Testis (tissue), 3 donors: ENCODE results near the gene SPRR2G. TPM values are rescaled to one million over a fixed set of nuclear protein-coding genes. Genes with fewer than 3 reads are reported as not detected.

Source experiments
- DNase-seq: peaks from one replicate; pipeline ENCODE4 v3.0.0-alpha.2; 2019
- H3K27ac ChIP-seq, 2 donors: fragments of 200-600 bp; sonication (generic); one replicate each; pipeline ENCODE4 v1.5.1; 2019
- H3K27me3 ChIP-seq: fragments of 200-600 bp; sonication (generic); one replicate; pipeline ENCODE4 v1.5.1; 2019
- H3K36me3 ChIP-seq: fragments of 200-600 bp; sonication (generic); one replicate; pipeline ENCODE4 v1.5.1; 2017; ENCODE audit warnings: low read depth; ENCODE audit errors: missing control alignments
- H3K4me1 ChIP-seq: fragments of 200-600 bp; sonication (generic); one replicate; pipeline ENCODE4 v1.5.1; 2019
- H3K4me3 ChIP-seq, 2 donors: fragments of 200-600 bp; sonication (generic); one replicate each; pipeline ENCODE4 v1.5.1; 2017 to 2019
- H3K9me3 ChIP-seq: fragments of 200-600 bp; sonication (generic); one replicate; pipeline ENCODE4 v1.5.1; 2017
- CTCF ChIP-seq, 3 experiments: fragments of 450-650 bp in 2 of 3; fragments of 200-600 bp in 1 of 3; sonication (generic) in 1 of 3; IDR thresholded peaks; one replicate each; pipeline ENCODE4 v1.5.1; 2016 to 2019; ENCODE audit warnings: antibody characterized with exemption in 3 of 3, mild to moderate bottlenecking in 2 of 3, moderate library complexity in 1 of 3
- POLR2A ChIP-seq: fragments of 450-650 bp; IDR thresholded peaks from one replicate; pipeline ENCODE4 v1.6.1; 2017; ENCODE audit warnings: antibody characterized with exemption, mild to moderate bottlenecking, moderate library complexity
- WGBS, 2 donors: methylation state at CpG; one replicate each; pipeline ENCODE4 v1.1.5; 2018; 5-methylcytosine and 5-hydroxymethylcytosine counted together
- intact Hi-C: fragments of 100-400 bp; cut with DNase I; formaldehyde crosslinking; loops from one replicate; pipeline ENCODE4 v1.15.1; 2023; ENCODE audit warnings: low total_unique reads
- polyA plus RNA-seq: library from polyadenylated mRNA; stranded (reverse); fragments of 350-450 nt; fragmentation: Illumina TruSeq; extraction: RNeasy Lipid Tissue Mini Kit (QIAGEN cat#74804); gene quantifications from one replicate; pipeline ENCODE4 v1.2.3, GENCODE V29; 2014; ENCODE audit warnings: low read depth, low replicate concordance; ENCODE audit not compliant: insufficient read depth
- total RNA-seq, 2 donors: library from RNA; depleted of rRNA; stranded (reverse); fragments of >200 nt; gene quantifications; one replicate each; pipeline ENCODE4 v1.2.3, GENCODE V29; 2016

SPRR2G gene
- total and polyA plus RNA-seq, 3 donors from 2014 or later: 1.9 TPM; not detected in 2

GRCh38 chr1:153180556-153180955 is 29.9 kb upstream of the SPRR2G start:
- 82 to 86% methylated on average over 4 of the region's 4 CpGs for WGBS, 2 donors
- TF ChIP-seq CTCF (IDR thresholded peaks at IDR 0.05) (no peak), POLR2A (no peak)
- intact Hi-C loops: no loop called here
- Histone ChIP-seq H3K27ac (no peak overlapping the region), H3K9me3 (no peaks in the 10 kb centered on the region), H3K4me3 (no peak overlapping the region), H3K27me3 (no peaks in the 10 kb centered on the region), H3K4me1 (no peaks in the 10 kb centered on the region), H3K36me3 (no peaks in the 10 kb centered on the region)
- no peak for DNase-seq

GRCh38 chr1:153178922-153179321 is 28.2 kb upstream of the SPRR2G start:
- no peak for DNase-seq
- Histone ChIP-seq H3K27me3 (no peaks in the 10 kb centered on the region), H3K4me1 (no peaks in the 10 kb centered on the region), H3K4me3 (no peak overlapping the region), H3K27ac (no peak overlapping the region), H3K9me3 (no peaks in the 10 kb centered on the region), H3K36me3 (no peaks in the 10 kb centered on the region)
- TF ChIP-seq POLR2A: no peak
- intact Hi-C loops: no loop called here

- intact Hi-C loops: no loop called here
- H3K4me1 ChIP-seq: no peaks in the 10 kb centered on the region
- H3K9me3 ChIP-seq: no peaks in the 10 kb centered on the region
- no peak overlapping the region for H3K4me3 ChIP-seq
- no peak overlapping the region for H3K27ac ChIP-seq
- TF ChIP-seq CTCF (IDR thresholded peaks at IDR 0.05): no peak
- no peak for TF ChIP-seq POLR2A
- H3K27me3 ChIP-seq: no peaks in the 10 kb centered on the region
- DNase-seq: no peak
- H3K36me3 ChIP-seq: no peaks in the 10 kb centered on the region
Observed at GRCh38 chr1:153174624-153175023, 23.9 kb upstream of the SPRR2G start.

- TF ChIP-seq POLR2A (no peak), CTCF (IDR thresholded peaks at IDR 0.05) (no peak)
- no peaks in the 10 kb centered on the region for H3K36me3 ChIP-seq
- no peak overlapping the region for H3K4me3 ChIP-seq
- no peaks in the 10 kb centered on the region for H3K9me3 ChIP-seq
- no peaks in the 10 kb centered on the region for H3K27me3 ChIP-seq
- no peak for DNase-seq
- 85 to 91% methylated on average over 2 of the region's 2 CpGs for WGBS, 2 donors
- intact Hi-C loops: no loop called here
- H3K27ac ChIP-seq: no peak overlapping the region
- H3K4me1 ChIP-seq: no peaks in the 10 kb centered on the region
Observed at GRCh38 chr1:153168686-153169085, 18.0 kb upstream of the SPRR2G start.

GRCh38 chr1:153155541-153155940 is 4.9 kb upstream of the SPRR2G start:
- no peak for TF ChIP-seq CTCF (IDR thresholded peaks at IDR 0.05)
- no peak for TF ChIP-seq POLR2A
- no peaks in the 10 kb centered on the region for H3K36me3 ChIP-seq

More at GRCh38 chr1:153155541-153155940, 4.9 kb upstream of the SPRR2G start:
- H3K9me3 ChIP-seq: no peaks in the 10 kb centered on the region
- H3K27ac ChIP-seq: no peak overlapping the region
- WGBS, 2 donors: 88 to 98% methylated on average over 2 of the region's 2 CpGs
- H3K4me1 ChIP-seq: no peaks in the 10 kb centered on the region
- H3K27me3 ChIP-seq: no peaks in the 10 kb centered on the region
- no peak for DNase-seq
- intact Hi-C loops: no loop called here
- H3K4me3 ChIP-seq: no peak overlapping the region
